ENCODE measurements around the gene KDM3A.
A peak's percentile ranks its signal among the peaks of the same experiment; 100 is the strongest.

KDM3A gene

GRCh38 chr2:86440631-86441391 is at the start of gene KDM3A:
KDM3A (plus strand) TSS chr2:86441371; CDS start chr2:86442048, 677 bp downstream.
- peak; percentile 97 for DNase-seq (ENCODE audit: low read depth in 2 of 2)

- DNase-seq (ENCODE audit: low read depth in 2 of 2), result no peak
These were observed 48.2 kb upstream of the KDM3A start for GRCh38 chr2:86392873-86393518.

GRCh38 chr2:86393521-86394491 is 47.4 kb upstream of the KDM3A start:
- no peak for DNase-seq (ENCODE audit: low read depth in 2 of 2)

GRCh38 chr2:86396291-86396785 is 44.8 kb upstream of the KDM3A start:
- no peak for DNase-seq (ENCODE audit: low read depth in 2 of 2)

GRCh38 chr2:86397986-86398385 is 43.2 kb upstream of the KDM3A start:
- DNase-seq (ENCODE audit: low read depth in 2 of 2), result no peak

GRCh38 chr2:86398500-86399474 is 42.4 kb upstream of the KDM3A start:
- DNase-seq (ENCODE audit: low read depth in 2 of 2), result no peak

GRCh38 chr2:86400321-86400720 is 40.9 kb upstream of the KDM3A start:
- DNase-seq (ENCODE audit: low read depth in 2 of 2), result no peak

- DNase-seq (ENCODE audit: low read depth in 2 of 2), result no peak
These were observed 30.6 kb upstream of the KDM3A start for GRCh38 chr2:86410581-86410980.

GRCh38 chr2:86411396-86411795 is 29.8 kb upstream of the KDM3A start:
- no peak for DNase-seq (ENCODE audit: low read depth in 2 of 2)

- no peak for DNase-seq (ENCODE audit: low read depth in 2 of 2)
These were observed 29.2 kb upstream of the KDM3A start for GRCh38 chr2:86412007-86412406.

- no peak for DNase-seq (ENCODE audit: low read depth in 2 of 2)
These were observed 27.7 kb upstream of the KDM3A start for GRCh38 chr2:86413296-86414094.

- DNase-seq (ENCODE audit: low read depth in 2 of 2), result no peak
These were observed 26.2 kb upstream of the KDM3A start for GRCh38 chr2:86414996-86415395.

GRCh38 chr2:86416146-86416545 is 25.0 kb upstream of the KDM3A start:
- DNase-seq (ENCODE audit: low read depth in 2 of 2), result no peak

GRCh38 chr2:86417961-86418360 is 23.2 kb upstream of the KDM3A start:
- no peak for DNase-seq (ENCODE audit: low read depth in 2 of 2)

- DNase-seq (ENCODE audit: low read depth in 2 of 2), result no peak
These were observed 20.3 kb upstream of the KDM3A start for GRCh38 chr2:86420913-86421312.

- no peak for DNase-seq (ENCODE audit: low read depth in 2 of 2)
These were observed 14.9 kb upstream of the KDM3A start for GRCh38 chr2:86426271-86426670.

- DNase-seq (ENCODE audit: low read depth in 2 of 2), result no peak
These were observed 11.8 kb upstream of the KDM3A start for GRCh38 chr2:86429335-86429734.

GRCh38 chr2:86430368-86430767 is 10.8 kb upstream of the KDM3A start:
- no peak for DNase-seq (ENCODE audit: low read depth in 2 of 2)

- no peak for DNase-seq (ENCODE audit: low read depth in 2 of 2)
These were observed 8.0 kb upstream of the KDM3A start for GRCh38 chr2:86433137-86433536.

- DNase-seq (ENCODE audit: low read depth in 2 of 2), result no peak
These were observed 6.9 kb upstream of the KDM3A start for GRCh38 chr2:86434290-86434689.

Data from stimulated activated CD8-positive, alpha-beta memory T cell treated with anti-CD3 and anti-CD28 coated beads, Interleukin-7, amount 100 ng/mL, for 1 hour (primary cell).